CD4-positive, alpha-beta T cell treated with Interleukin-15 for 4 hours (primary cell): ENCODE measurements around the gene NT5C2.
"Not testable (repeated sequence)": the region's sequence is repeated elsewhere in the genome, so short reads cannot be mapped to it uniquely, and the experiment has no call there.

ENCODE experiments used
- DNase-seq: peaks from one replicate; pipeline ENCODE4 v3.0.0-alpha.2; 2020; ENCODE audit warnings: low spot score

The NT5C2 gene

GRCh38 chr10:103083977-103084320 is 109.1 kb downstream of the NT5C2 start:
- DNase-seq, result no peak

DNA sequence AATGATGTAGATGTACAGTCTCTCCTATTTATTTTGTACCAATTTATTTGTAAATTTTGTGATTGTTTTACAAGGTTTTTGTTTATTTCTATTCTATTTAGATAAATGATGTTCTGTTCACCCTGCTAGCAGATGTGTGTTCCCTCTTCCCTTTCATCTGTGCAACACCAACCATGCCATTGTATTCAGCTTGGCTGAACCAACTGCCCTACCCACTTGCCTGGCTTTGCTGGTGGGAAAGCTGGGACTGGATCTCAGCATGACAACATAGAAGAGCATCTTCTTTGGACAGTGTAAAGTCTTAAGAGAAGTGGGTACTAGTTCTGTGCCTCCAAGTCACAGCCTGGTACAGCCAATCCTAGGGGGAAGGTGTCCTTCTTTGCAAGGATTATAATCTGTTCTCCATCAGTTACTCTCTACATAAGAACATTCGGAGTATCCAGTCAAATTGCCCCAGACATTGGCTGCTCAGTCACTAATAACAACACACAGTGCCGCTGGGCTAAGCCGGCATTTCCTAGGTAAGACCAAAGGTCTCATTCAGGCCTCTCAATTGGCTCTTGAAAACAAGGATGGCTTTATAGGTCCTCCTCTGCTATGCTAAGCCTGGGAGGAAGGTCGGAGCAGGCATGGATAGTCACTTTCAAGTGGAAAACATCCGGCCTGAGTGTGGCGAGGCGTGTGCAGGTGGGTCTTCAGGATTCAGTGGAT is 109.7 kb downstream of the NT5C2 start:
- no peak for DNase-seq

GRCh38 chr10:103082683-103083082 is 110.4 kb downstream of the NT5C2 start:
- no peak for DNase-seq

- DNase-seq, result no peak
Observed at GRCh38 chr10:103080891-103081581, 112.0 kb downstream of the NT5C2 start.

DNA sequence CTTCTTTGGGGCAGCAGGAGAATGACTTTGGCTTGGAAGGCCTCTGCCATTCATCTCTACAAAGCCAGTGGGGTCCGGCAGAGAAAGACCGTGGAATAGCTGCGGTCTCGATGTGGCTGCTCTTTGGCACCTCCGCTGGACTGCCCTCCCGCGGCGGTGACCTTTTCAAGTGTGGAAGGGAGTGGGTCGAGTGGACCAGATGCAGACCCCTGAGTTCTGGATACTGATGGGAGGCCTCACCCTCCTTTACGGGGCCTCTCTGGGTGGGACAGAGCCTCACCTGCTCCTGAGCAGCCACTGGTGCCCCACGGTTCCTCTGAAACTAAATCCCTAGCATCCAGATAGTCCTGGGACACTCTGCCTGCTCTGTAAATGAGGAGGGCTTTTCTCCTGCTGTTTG is 113.1 kb downstream of the NT5C2 start:
- DNase-seq, result no peak

DNA sequence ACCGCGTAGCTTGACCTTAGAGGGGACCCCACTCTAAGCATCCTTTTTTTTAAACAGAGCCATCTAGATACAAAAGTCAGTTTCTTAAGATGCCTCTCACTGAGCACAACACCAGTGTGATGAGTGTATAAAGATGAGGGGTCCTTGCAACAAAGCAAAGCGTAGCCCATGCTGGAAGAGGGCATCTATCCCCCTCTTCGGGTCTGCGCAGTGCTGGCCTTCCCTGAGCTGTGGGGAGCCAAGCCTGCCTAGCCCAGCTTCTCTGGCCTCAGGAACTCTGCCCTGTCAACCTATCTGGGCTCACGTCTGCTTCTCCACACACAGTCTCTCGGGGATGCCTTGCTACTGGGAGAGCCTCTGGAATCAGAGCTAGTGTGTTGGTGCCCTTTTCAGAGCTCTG is 114.0 kb downstream of the NT5C2 start:
- DNase-seq, result no peak

GRCh38 chr10:103078676-103079075 is 114.4 kb downstream of the NT5C2 start:
- DNase-seq, result no peak

DNA sequence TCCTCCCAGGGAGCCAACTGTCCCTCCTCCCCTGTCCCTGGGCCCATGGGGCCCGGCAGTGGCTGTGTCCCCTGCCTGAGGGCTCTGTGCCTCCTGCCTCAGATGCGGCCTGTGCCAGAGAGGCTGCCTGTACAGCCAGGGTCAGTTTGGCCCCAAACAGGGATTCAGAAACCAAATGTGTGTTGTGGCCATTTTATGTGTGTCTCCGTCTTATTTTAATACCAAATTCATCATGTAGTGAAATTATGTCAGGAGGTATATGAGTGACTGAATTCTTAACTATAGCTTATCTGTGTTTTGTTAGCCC is 114.8 kb downstream of the NT5C2 start:
- no peak for DNase-seq

DNA sequence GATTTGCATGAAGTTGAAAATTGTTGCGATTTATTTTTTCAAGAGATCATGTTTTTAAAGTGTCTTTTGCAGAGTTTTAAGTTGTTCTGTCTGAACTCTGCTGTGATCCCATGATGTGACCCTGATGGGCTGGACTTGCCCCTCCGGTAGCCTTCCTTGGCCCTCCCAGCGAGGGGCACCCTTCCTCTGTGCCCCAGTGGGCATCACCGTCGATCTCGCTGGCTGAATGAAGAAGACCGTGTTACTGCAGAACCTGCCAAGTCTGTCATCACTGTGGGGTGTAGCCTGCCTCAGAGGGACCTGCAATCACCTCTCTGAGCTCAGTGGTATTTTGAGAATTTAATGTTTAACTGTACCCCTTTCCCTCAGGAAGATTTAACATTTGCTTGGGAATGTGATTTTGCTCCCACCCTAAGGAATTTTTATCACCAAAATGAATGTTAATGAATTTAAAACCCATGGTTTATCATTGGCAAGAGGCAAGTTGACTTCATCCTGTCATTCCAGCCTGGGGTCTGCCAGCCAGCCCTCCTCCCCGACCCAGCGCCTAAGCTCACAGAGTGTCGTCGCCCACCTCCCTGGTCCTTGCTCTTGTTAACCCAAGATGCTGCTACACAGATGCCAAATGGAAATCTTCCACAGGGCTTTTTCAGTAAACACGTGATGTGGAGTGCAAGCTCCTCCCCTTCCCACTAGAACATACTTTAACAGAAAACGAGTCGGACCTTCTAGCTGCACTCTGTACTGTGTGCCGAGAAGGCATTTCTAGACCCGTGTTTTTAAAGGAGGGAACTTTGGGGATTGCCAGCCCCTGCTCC is 115.4 kb downstream of the NT5C2 start:
- no peak for DNase-seq

DNA sequence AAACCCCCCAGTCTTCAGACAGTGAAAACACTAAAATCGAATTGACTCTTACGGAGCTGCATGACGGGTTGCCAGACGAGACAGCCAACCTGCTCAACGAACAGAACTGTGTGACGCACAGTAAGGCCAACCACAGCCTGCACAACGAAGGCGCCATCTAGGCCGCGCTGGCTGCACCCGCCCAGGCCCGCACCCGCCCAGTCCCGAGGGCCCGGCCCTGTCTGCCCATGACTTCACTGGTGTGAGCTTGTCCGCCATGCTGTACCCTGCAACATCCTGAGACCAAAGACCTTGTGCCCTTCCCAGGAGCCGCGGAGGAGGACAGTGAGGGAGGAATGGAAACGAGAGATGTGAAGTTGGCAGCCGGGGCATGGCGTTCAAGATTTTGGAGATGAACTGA is 116.1 kb downstream of the NT5C2 start:
- DNase-seq, result no peak

DNA sequence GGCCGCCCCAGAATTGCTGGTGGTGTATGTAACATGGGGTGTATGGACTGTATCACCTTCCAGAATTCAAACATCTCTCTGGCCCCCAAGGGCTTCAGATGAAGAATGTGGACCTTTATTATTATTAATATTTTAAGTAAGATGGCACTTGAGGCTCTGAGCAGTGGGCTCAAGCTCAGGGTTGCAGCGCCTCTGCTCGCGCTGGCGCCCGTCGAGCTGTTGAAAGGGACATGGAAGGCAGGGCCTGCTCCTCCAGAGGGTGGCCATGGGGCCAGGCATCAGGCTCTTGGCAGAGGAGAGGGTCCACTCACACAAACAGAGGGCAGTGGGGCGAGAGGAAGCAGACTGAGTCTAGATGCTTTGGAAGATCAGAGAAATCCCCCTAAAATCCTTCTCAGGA is 120.2 kb downstream of the NT5C2 start:
- DNase-seq, result no peak

- DNase-seq, result no peak
Observed at GRCh38 chr10:103072276-103072675, 120.8 kb downstream of the NT5C2 start.

GRCh38 chr10:103069453-103070331 is 123.4 kb downstream of the NT5C2 start:
- DNase-seq, result peak; percentile 69

GRCh38 chr10:103067956-103068355 is 125.1 kb downstream of the NT5C2 start:
- no peak for DNase-seq

- DNase-seq, result no peak
Observed at GRCh38 chr10:103067484-103067883, 125.6 kb downstream of the NT5C2 start.

DNA sequence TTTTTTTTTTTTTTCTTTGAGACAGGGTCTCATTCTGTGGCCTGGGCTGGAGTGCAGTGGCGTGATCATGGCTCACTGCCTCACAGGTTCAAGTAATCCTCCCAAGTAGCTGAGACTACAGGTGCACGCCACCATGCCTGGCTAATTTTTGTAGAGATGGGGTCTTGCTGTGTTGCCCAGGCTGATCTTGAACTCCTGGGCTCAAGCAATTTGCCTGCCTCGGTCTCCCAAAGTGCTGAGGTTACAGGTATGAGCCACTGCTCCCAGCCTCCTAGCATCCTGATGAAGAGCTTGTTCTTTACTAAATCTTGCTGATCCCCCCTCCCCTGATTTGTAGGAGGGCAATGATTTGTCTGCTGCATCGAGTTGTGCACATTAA is 126.0 kb downstream of the NT5C2 start:
- not testable (repeated sequence) for DNase-seq

DNA sequence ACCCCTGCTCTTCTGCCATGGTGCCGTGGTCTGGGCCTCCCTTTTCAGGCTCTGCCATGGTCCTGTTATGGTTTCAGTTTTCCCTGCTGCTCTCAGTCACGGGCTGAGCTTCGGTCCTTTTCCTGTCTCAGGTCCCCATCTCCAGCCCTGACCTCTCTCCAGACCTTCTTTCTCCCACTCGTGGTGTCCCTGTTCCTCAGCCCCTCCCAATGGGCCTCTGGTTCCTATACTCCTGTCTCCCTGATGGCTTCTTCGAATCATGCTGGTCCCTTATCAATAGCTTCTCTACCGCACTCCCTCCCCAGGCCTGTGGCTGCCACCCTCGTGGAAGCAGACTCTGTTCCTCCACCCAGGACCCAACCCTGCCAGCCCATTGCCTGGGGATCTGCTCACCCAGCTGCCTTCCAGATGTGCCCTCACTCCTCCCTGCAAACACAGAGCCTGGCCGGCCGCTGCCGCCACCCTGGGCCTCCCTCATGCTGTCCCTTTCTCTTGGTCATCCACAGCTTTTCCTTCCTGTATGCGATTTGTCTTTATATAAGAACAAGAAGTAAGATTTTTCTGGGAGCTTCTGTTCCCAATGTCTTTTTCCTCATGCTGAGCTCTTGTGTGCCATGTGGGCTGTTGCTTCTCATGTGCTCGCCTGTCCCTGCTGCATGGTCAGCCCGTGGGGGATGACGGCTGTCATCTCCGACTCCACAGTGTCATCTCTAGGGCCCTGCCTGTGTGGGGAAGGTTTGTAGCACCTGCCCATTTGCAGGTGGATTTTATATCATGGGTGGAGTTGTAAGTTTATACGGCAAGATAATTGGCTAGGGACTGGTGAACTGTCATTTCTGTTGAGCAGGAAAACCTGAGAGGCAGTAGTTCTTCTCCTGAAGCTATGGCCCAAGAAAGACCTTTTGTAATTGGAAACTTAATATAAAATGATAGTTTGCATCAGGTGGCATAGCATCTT is 126.7 kb downstream of the NT5C2 start:
- DNase-seq, result no peak

- DNase-seq, result no peak
Observed at GRCh38 chr10:103064956-103065355, 128.1 kb downstream of the NT5C2 start.

DNA sequence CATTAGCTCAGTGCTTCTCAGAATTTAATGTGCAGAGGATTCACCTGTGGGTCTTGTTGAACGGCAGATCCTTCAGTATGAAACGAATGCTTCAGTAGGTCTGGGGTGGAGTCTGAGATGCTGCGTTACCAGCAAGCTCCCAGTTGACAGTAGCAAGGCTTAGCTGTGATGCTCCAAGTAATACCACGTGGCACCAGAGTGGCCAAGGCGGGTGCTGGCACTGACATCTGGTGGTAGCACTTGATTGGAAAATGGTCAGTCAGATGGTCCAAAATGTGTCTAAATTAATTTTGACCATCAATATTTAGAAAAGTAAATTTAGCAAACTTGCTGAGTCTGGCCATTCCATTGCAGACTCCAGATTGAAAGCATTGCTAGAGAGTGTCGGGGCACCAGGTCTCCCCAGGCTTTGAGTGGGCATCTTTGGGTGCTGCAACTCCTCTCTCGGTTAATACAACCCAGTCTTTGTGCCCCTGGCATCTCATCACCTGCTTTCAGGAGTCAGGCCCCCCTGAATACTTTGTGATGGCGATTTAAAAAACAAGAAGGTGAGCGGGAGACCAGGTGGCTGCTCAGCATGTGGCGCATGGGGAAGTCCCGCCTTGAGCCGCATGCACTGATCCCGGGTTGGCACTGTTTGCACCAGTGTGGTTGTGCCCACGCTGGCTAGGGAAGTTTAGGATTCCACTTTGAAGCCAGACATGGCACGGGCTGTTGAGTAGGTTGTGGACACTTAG is 130.1 kb downstream of the NT5C2 start:
- no peak for DNase-seq

DNA sequence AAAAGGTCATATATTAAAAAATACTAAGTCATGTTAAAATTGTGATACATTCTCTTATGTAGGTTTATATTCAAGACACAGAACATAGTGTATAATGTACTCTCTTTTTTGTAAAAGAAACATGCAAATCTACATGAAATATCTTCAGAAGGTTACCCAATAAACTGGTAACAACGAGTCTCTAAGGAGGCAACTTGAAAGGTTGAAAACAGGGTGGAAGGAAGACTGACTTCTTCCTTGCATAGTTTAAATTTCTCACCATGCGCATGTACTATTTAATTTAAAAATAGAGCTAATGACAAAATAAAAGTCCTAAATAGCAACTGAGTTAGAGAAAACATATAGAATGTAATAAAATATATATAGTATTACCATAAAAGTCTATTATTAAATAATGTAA is 132.5 kb downstream of the NT5C2 start:
- no peak for DNase-seq
